NCI-H82 treated with DMSO at 0.1 percent for 48 hours (cell line): ENCODE data around the gene ATIC.
A peak's percentile ranks its signal among the peaks of the same experiment; 100 is the strongest.

Experiments used
- DNase-seq: peaks from one replicate; lab custom pipeline; 2025; ENCODE audit not compliant: unreplicated experiment; lab: John Stamatoyannopoulos, UW

Gene ATIC

GRCh38 chr2:215314896-215315295 is 3.0 kb downstream of the ATIC start:
- no peak for DNase-seq

GRCh38 chr2:215315301-215315700 is 3.4 kb downstream of the ATIC start:
- no peak for DNase-seq

GRCh38 chr2:215316336-215316735 is 4.5 kb downstream of the ATIC start:
- DNase-seq: no peak

GRCh38 chr2:215319500-215319899 is 7.6 kb downstream of the ATIC start:
- no peak for DNase-seq

- DNase-seq: no peak
Measured at GRCh38 chr2:215320102-215320501, 8.2 kb downstream of the ATIC start.

GRCh38 chr2:215320679-215321078 is 8.8 kb downstream of the ATIC start:
- no peak for DNase-seq

GRCh38 chr2:215324811-215325210 is 13.0 kb downstream of the ATIC start:
- DNase-seq: no peak

GRCh38 chr2:215328066-215328465 is 16.2 kb downstream of the ATIC start:
- peak; percentile 72 for DNase-seq

- no peak for DNase-seq
Measured at GRCh38 chr2:215332872-215333595, 21.2 kb downstream of the ATIC start.

- DNase-seq: peak; percentile 98
Measured at GRCh38 chr2:215338883-215339679, 27.2 kb downstream of the ATIC start.

- no peak for DNase-seq
Measured at GRCh38 chr2:215347878-215348277, 36.0 kb downstream of the ATIC start.

- no peak for DNase-seq
Measured at GRCh38 chr2:215352602-215353001, 40.7 kb downstream of the ATIC start.

- DNase-seq: no peak
Measured at GRCh38 chr2:215354771-215355695, 43.2 kb downstream of the ATIC start.

- no peak for DNase-seq
Measured at GRCh38 chr2:215355801-215356200, 43.9 kb downstream of the ATIC start.

GRCh38 chr2:215356334-215356947 is 44.6 kb downstream of the ATIC start:
- DNase-seq: no peak

GRCh38 chr2:215356948-215357461 is 45.1 kb downstream of the ATIC start:
- no peak for DNase-seq

GRCh38 chr2:215357660-215358059 is 45.8 kb downstream of the ATIC start:
- no peak for DNase-seq

- DNase-seq: no peak
Measured at GRCh38 chr2:215358312-215358845, 46.5 kb downstream of the ATIC start.

GRCh38 chr2:215358891-215359575 is 47.2 kb downstream of the ATIC start:
- no peak for DNase-seq

- no peak for DNase-seq
Measured at GRCh38 chr2:215359576-215359922, 47.7 kb downstream of the ATIC start.
